Caco-2 (cell line): ENCODE measurements around the gene ZNF629. TPM values are rescaled to one million over a fixed set of nuclear protein-coding genes. Genes with fewer than 3 reads are reported as not detected.

Experiments
- BruUV-seq: library from RNA; stranded (reverse); fragments of 400-500 nt; replicated peaks from 2 replicates; lab custom pipeline; 2021; lab: Mats Ljungman, UMichigan
- CTCF ChIA-PET: fragments of 300-600 bp; sonication (Branson Sonifier 250); formaldehyde crosslinking; loops from one replicate; lab custom pipeline; 2022; ENCODE audit warnings: antibody characterized with exemption; lab: Charles Lee
- POLR2A ChIA-PET: fragments of 300-600 bp; sonication (Branson Sonifier 250); formaldehyde crosslinking; loops from one replicate; lab custom pipeline; 2022; ENCODE audit warnings: antibody characterized with exemption; lab: Charles Lee
- DNase-seq, 2 experiments: peaks; one replicate each; pipeline versions ENCODE4 v3.0.0 to v3.0.0-alpha.2; 2020 to 2022
- H3K27me3 ChIP-seq: replicated peaks from 2 replicates; pipeline ENCODE4 v1.6.0; 2011; ENCODE audit warnings: low read length; ENCODE audit not compliant: control insufficient read depth, insufficient read depth
- H3K36me3 ChIP-seq: 2 replicates; pipeline ENCODE4 v1.5.1; 2011; ENCODE audit warnings: low read length; ENCODE audit not compliant: control insufficient read depth, insufficient read depth
- H3K4me1 ChIP-seq: fragments of 250-450 bp; sonication (Bioruptor Pico); 2 replicates; pipeline ENCODE4 v1.5.1; 2020; ENCODE audit warnings: mild to moderate bottlenecking
- H3K4me3 ChIP-seq: 2 replicates; pipeline ENCODE4 v1.5.1; 2011; ENCODE audit warnings: low read depth, mild to moderate bottlenecking, control low read depth, low read length
- H3K9me3 ChIP-seq: fragments of 250-450 bp; sonication (Bioruptor Pico); 2 replicates; pipeline ENCODE4 v1.5.1; 2020; ENCODE audit warnings: mild to moderate bottlenecking, moderate library complexity
- H3K27ac Mint-ChIP-seq: one replicate; pipeline ENCODE4 v1.8.0; 2022; ENCODE audit warnings: mixed read lengths; ENCODE audit not compliant: unreplicated experiment
- H3K27me3 Mint-ChIP-seq: one replicate; pipeline ENCODE4 v1.8.0; 2022; ENCODE audit warnings: mixed read lengths; ENCODE audit not compliant: insufficient read depth, unreplicated experiment
- H3K36me3 Mint-ChIP-seq: one replicate; pipeline ENCODE4 v1.8.0; 2022; ENCODE audit warnings: mild to moderate bottlenecking, mixed read lengths; ENCODE audit not compliant: insufficient read depth, unreplicated experiment
- H3K4me1 Mint-ChIP-seq: one replicate; pipeline ENCODE4 v1.8.0; 2022; ENCODE audit warnings: low read depth, mixed read lengths; ENCODE audit not compliant: unreplicated experiment
- H3K4me3 Mint-ChIP-seq: one replicate; pipeline ENCODE4 v1.8.0; 2022; ENCODE audit warnings: mild to moderate bottlenecking, moderate library complexity, mixed read lengths; ENCODE audit not compliant: unreplicated experiment
- H3K9me3 Mint-ChIP-seq: one replicate; pipeline ENCODE4 v1.8.0; 2022; ENCODE audit warnings: mixed read lengths; ENCODE audit not compliant: unreplicated experiment
- intact Hi-C: fragments of 100-400 bp; cut with micrococcal nuclease; formaldehyde crosslinking; loops from one replicate; pipeline ENCODE4 v1.10.0; 2022; ENCODE audit not compliant: unreplicated experiment
- total RNA-seq: library from RNA; stranded (reverse); gene quantifications from 2 replicates; pipeline ENCODE4 v1.2.3, GENCODE V29; 2022
- TF ChIP-seq, protein P1 (sequence below), 2 experiments: fragments of 200-600 bp in 1 of 2; IDR thresholded peaks; 1 replicate in 1 of 2; 2 replicates in 1 of 2; pipeline versions ENCODE4 v1.5.1 to v1.8.0; 2011 to 2022; ENCODE audit warnings: antibody characterized with exemption in 1 of 2, control low read depth in 1 of 2, inconsistent platforms in 1 of 2, low read depth in 1 of 2, low read length in 1 of 2, mild to moderate bottlenecking in 1 of 2, moderate library complexity in 1 of 2; ENCODE audit not compliant: insufficient read depth in 1 of 2, severe bottlenecking in 1 of 2, unreplicated experiment in 1 of 2

The ZNF629 gene
- total RNA-seq, 1 experiment from 2014 or later, result 20.6 TPM

DNA sequence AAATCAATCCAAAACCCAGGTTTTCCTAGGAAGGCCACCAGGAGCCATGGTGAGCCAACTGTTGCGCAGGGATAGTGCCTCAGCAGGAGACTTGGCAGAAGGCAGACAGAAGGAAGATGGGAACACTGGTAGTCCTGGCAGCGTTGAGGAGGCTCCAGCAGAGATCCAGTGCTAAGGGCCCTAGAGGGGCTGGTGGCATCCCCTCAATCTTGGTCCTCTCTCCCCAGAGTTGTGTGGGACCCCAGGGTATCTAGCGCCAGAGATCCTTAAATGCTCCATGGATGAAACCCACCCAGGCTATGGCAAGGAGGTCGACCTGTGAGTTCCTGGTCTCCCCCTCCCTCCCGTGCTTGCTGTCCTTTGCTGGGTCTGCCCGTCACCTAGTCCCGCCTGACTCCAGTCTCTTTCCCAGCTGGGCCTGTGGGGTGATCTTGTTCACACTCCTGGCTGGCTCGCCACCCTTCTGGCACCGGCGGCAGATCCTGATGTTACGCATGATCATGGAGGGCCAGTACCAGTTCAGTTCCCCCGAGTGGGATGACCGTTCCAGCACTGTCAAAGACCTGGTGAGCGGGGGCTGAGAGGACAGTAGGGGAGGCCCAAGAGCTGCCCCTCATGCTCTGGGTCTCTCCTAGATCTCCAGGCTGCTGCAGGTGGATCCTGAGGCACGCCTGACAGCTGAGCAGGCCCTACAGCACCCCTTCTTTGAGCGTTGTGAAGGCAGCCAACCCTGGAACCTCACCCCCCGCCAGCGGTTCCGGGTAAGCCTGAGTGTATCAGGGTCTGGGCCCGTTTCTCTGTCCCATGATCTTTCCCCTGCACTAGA, 30.8 kb downstream of the ZNF629 start:
- peaks cover 56% of the 10 kb centered on the region for H3K36me3 Mint-ChIP-seq
- CTCF ChIA-PET, result no interaction called here

DNA sequence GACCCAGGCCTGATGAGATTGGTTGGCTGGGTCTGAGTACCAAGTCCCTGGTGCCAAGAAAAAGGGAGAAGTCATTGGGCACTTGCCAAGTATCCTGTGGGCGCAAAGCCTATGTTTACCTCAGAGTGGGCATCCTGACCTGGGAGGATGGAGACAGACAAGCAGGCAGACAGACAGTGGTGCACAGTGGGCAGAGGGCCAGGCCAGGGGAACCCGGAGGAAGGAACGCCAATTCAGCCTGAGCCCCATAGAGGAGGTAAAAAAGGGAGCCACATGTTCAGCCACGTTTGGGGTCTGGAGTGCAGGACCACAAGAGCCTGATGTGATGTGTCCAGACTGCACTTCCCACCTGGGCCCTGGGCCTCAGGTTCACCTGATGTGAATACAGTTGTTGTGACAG, 33.4 kb downstream of the ZNF629 start:
- no peak for DNase-seq
- Histone ChIP-seq H3K4me3 (no peak overlapping the region), H3K36me3 (no peaks in the 10 kb centered on the region; the same call in 1 of the 2 replicates), H3K27me3 (no peaks in the 10 kb centered on the region), H3K4me1 (no peaks in the 10 kb centered on the region), H3K9me3 (no peaks in the 10 kb centered on the region)
- Mint-ChIP-seq H3K9me3 (no peaks in the 10 kb centered on the region), H3K36me3 (peaks cover 59% of the 10 kb centered on the region), H3K27me3 (no peaks in the 10 kb centered on the region), H3K4me3 (no peak overlapping the region), H3K27ac (no peak overlapping the region), H3K4me1 (no peaks in the 10 kb centered on the region)
- TF ChIP-seq, protein P1, sequence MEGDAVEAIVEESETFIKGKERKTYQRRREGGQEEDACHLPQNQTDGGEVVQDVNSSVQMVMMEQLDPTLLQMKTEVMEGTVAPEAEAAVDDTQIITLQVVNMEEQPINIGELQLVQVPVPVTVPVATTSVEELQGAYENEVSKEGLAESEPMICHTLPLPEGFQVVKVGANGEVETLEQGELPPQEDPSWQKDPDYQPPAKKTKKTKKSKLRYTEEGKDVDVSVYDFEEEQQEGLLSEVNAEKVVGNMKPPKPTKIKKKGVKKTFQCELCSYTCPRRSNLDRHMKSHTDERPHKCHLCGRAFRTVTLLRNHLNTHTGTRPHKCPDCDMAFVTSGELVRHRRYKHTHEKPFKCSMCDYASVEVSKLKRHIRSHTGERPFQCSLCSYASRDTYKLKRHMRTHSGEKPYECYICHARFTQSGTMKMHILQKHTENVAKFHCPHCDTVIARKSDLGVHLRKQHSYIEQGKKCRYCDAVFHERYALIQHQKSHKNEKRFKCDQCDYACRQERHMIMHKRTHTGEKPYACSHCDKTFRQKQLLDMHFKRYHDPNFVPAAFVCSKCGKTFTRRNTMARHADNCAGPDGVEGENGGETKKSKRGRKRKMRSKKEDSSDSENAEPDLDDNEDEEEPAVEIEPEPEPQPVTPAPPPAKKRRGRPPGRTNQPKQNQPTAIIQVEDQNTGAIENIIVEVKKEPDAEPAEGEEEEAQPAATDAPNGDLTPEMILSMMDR (IDR thresholded peaks at IDR 0.05; ENCODE audit: insufficient read depth in 1 of 2, low read depth in 1 of 2, low read length in 1 of 2, severe bottlenecking in 1 of 2, unreplicated experiment in 1 of 2), result no peak
- CTCF ChIA-PET, result no interaction called here
- no TSS peak for BruUV-seq
- POLR2A ChIA-PET, result no interaction called here
- intact Hi-C loops, result no loop called here

More for the DNA sequence above, 30.8 kb downstream of the ZNF629 start:
- no peak overlapping the region for H3K4me3 ChIP-seq
- H3K27me3 ChIP-seq, result no peaks in the 10 kb centered on the region
- POLR2A ChIA-PET, result no interaction called here
- no peaks in the 10 kb centered on the region; the same call in 1 of the 2 replicates for H3K36me3 ChIP-seq
- no peak for DNase-seq
- H3K27me3 Mint-ChIP-seq, result no peaks in the 10 kb centered on the region
- TF ChIP-seq, protein P1 (IDR thresholded peaks at IDR 0.05; ENCODE audit: insufficient read depth in 1 of 2, low read depth in 1 of 2, low read length in 1 of 2, severe bottlenecking in 1 of 2, unreplicated experiment in 1 of 2), result no peak
- H3K27ac Mint-ChIP-seq, result no peak overlapping the region
- intact Hi-C loops, result no loop called here
- peaks cover 7% of the 10 kb centered on the region; the same call in 1 of the 2 replicates for H3K4me1 ChIP-seq
- H3K9me3 Mint-ChIP-seq, result no peaks in the 10 kb centered on the region
- no TSS peak for BruUV-seq
- H3K4me1 Mint-ChIP-seq, result peaks cover 4% of the 10 kb centered on the region
- no peaks in the 10 kb centered on the region for H3K9me3 ChIP-seq
- H3K4me3 Mint-ChIP-seq, result no peak overlapping the region

DNA sequence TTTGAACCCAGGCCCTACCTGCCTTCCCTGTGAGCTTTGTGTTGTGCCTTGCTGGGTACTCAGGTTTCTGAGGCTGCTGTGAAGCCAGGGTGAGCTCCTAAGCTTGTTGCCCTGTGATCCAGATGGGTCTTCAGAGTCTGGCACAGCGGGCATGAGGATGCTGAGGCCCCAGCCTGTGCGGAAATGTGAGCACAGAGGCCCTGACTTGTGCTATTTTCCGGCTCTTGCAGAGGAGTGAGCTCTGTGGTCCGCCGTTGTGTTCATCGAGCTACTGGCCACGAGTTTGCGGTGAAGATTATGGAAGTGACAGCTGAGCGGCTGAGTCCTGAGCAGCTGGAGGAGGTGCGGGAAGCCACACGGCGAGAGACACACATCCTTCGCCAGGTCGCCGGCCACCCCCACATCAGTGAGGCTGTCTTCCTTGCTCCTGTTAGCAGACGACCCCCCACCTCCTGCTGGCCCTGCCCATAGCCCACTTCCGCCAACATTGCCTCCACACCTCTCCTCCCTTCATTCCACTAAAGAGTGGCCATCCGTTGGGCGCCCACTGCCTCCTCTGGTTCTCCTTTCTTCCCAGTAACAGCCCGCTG, 36.0 kb downstream of the ZNF629 start:
- DNase-seq, result no peak
- BruUV-seq, result no TSS peak
- ChIA-PET POLR2A (no interaction called here), CTCF (no interaction called here)
- peaks cover 61% of the 10 kb centered on the region for H3K36me3 Mint-ChIP-seq
- H3K36me3 ChIP-seq, result no peaks in the 10 kb centered on the region; the same call in 1 of the 2 replicates
- no peaks in the 10 kb centered on the region for H3K27me3 Mint-ChIP-seq
- no peaks in the 10 kb centered on the region for H3K9me3 ChIP-seq
- no peaks in the 10 kb centered on the region for H3K9me3 Mint-ChIP-seq
- no peak overlapping the region for H3K4me3 Mint-ChIP-seq
- intact Hi-C loops, result no loop called here
- H3K4me1 ChIP-seq, result peaks cover 11% of the 10 kb centered on the region
- no peaks in the 10 kb centered on the region for H3K27me3 ChIP-seq
- H3K27ac Mint-ChIP-seq, result no peak overlapping the region
- TF ChIP-seq, protein P1 (IDR thresholded peaks at IDR 0.05; ENCODE audit: insufficient read depth in 1 of 2, low read depth in 1 of 2, low read length in 1 of 2, severe bottlenecking in 1 of 2, unreplicated experiment in 1 of 2), result no peak
- H3K4me1 Mint-ChIP-seq, result peaks cover 13% of the 10 kb centered on the region
- H3K4me3 ChIP-seq, result no peak overlapping the region
